OCI-M2 (cell line): ENCODE results near the gene MYO1H.

Source experiments
- DNase-seq: peaks from one replicate; lab custom pipeline; 2025; ENCODE audit not compliant: unreplicated experiment; lab: John Stamatoyannopoulos, UW

The MYO1H gene

GRCh38 chr12:109488051-109488665 is 140.5 kb downstream of the MYO1H start:
- DNase-seq, result no peak

DNA sequence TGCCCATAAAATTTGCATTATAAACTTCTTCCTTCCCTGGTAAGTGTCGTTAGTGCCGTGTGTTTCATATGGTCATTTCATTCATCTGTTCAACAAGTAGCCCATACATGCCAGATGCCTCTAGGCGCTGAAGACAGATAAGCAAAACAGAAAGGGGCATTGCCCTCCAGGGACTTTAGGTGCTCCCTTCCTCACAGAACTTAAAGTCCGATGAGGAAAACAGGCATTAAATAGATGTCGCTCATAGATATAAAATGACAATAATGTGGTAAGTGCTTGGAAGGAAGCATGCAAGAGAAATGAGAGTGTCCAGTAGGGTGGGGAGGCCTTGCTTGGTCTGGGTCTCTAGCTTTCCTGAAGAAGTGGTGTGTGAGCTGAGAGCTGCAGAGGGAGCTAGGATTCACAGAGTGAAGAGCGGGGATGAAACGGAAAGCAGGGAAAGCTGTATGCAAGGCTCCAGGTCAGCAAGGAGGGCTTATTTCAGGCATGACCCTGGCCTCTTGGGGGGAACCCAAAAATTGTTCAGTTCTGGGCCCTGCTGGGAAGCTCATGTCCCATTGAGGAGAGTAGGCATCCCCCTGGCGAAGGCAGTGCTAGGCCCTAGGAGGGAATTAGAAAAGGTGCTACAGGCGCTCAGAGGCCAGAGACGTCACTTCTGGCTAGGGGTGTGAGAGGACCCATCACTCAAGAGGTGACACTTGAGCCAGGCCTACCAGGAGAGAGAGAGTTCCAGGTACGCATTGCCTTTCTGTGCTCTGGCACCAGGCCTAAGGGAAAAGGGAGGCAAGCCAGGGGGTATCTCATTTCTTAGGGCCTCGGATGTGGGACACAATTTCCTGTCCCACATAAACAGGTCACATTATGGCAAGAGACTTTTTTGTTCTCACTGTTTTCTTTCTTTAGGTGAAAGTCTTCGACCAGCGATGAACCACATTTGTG is 141.6 kb downstream of the MYO1H start:
- no peak for DNase-seq

GRCh38 chr12:109489955-109490565 is 142.4 kb downstream of the MYO1H start:
- DNase-seq, result no peak

- no peak for DNase-seq
Observed at GRCh38 chr12:109491671-109492070, 144.0 kb downstream of the MYO1H start.

DNA sequence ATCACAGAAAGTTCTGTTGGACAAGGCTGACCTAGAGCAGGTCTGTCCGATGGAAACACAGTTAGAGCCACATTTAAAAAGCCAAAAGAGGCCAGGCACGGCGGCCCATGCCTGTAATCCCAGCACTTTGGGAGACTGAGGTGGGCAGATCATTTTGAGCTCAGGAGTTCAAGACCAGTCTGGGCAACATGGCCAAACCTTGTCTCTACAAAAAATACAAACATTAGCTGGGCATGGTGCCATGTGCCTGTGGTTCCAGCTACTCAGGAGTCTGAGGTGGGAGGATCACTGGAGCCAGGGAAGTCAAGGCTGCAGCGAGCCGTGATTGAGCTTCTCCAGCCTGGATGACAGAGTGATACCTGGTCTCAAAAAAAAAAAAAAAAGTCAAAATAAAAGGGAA is 144.7 kb downstream of the MYO1H start:
- no peak for DNase-seq

DNA sequence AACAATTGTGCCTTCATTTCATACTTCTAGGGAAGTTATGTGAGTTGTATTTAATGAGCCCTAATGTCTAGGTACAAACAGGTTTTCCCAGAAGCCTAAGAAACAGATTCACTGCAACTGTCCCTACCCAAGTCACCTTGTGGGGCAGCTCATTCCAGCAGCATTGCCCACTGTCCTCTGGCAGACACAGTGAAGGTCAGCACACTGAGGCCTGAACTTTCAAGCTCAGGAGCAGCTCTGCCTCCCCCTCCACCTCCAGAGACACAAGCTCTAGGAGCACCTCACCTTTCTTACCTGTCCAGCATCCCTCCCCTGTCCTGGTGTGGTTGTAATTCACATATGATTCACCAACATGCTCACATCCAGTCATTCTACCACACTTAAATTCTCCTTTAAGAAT is 145.4 kb downstream of the MYO1H start:
- no peak for DNase-seq

- no peak for DNase-seq
Observed at GRCh38 chr12:109493938-109494337, 146.2 kb downstream of the MYO1H start.

- DNase-seq, result no peak
Observed at GRCh38 chr12:109494348-109494881, 146.7 kb downstream of the MYO1H start.

GRCh38 chr12:109495012-109495411 is 147.3 kb downstream of the MYO1H start:
- DNase-seq, result no peak

DNA sequence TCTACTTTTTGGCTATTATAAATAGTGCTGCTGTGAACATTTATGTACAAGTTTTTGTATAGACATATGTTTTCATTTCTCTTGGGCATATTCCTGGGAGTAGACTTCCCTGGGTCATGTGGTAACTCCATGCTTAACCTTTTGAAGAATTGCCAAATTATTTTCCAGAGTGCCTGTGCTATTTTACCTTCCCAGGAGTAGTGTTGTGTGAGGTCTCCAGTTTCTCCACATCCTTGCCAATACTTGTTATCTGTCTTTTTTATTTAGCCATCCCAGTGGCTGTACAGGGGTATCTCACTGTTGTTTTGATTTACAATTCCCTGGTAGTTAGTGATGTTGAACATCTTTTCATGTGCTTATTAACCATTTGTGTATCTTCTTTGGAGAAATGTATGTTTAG is 148.6 kb downstream of the MYO1H start:
- DNase-seq, result no peak

- DNase-seq, result no peak
Observed at GRCh38 chr12:109497675-109498074, 150.0 kb downstream of the MYO1H start.
